Left ventricle myocardium inferior (tissue), 1 donor: ENCODE measurements around the gene MAML3. TPM values are rescaled to one million over a fixed set of nuclear protein-coding genes. Genes with fewer than 3 reads are reported as not detected.

Experiments used
- DNase-seq: peaks from one replicate; pipeline ENCODE4 v3.0.0-alpha.2; 2020
- H3K27ac ChIP-seq: fragments of 200-600 bp; replicated peaks from 2 replicates; pipeline ENCODE4 v1.8.0; 2021
- H3K27me3 ChIP-seq: fragments of 200-600 bp; 2 replicates; pipeline ENCODE4 v1.8.0; 2021; ENCODE audit warnings: low read depth
- H3K36me3 ChIP-seq: fragments of 200-600 bp; 2 replicates; pipeline ENCODE4 v1.8.0; 2021
- H3K4me1 ChIP-seq: fragments of 200-600 bp; 2 replicates; pipeline ENCODE4 v1.8.0; 2021
- H3K4me3 ChIP-seq: fragments of 200-600 bp; 2 replicates; pipeline ENCODE4 v1.8.0; 2021; ENCODE audit warnings: mild to moderate bottlenecking, moderate library complexity
- H3K9me3 ChIP-seq: fragments of 200-600 bp; replicated peaks from 2 replicates; pipeline ENCODE4 v1.8.0; 2021
- intact Hi-C: fragments of 100-400 bp; cut with micrococcal nuclease; formaldehyde crosslinking; loops from one replicate; pipeline ENCODE4 v1.11.0; 2022
- total RNA-seq: library from RNA; stranded (reverse); fragmentation: NEBNext Ultra II Directional; extraction: Animal tissue kit (Norgen Biotek cat#: 25700); gene quantifications from one replicate; pipeline ENCODE4 v1.2.1, GENCODE V29; 2021
- TF ChIP-seq, protein P1 (sequence below): fragments of 200-600 bp; IDR thresholded peaks from 2 replicates; pipeline ENCODE4 v1.8.0; 2021; ENCODE audit warnings: antibody characterized with exemption, mild to moderate bottlenecking, borderline replicate concordance
- donor health status: DM: no; HTN: yes; CAD: no; lungs with severe emphysema.

Gene MAML3
- total RNA-seq, 1 donor from 2014 or later: 2.6 TPM

DNA sequence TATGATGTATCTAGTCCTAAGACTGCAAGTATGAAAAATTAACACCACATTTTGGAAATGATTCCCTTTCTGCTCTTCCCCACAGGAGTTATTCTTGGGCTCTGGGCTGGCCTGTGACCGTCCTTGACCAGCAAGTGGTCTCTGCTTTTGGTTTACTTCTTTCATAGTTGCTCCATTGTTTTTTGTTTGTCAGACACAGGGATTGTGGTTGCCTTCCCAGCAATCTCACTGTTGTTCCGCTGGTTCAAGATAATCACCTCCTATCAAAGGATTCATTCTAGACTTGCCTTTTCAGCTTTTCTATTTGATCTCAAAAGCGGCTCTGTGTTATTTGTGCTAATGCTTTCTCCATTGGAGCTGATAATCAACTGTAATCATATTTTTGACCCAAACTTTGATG, 269.5 kb downstream of the MAML3 start:
- intact Hi-C loops: no loop called here
- TF ChIP-seq, protein P1, sequence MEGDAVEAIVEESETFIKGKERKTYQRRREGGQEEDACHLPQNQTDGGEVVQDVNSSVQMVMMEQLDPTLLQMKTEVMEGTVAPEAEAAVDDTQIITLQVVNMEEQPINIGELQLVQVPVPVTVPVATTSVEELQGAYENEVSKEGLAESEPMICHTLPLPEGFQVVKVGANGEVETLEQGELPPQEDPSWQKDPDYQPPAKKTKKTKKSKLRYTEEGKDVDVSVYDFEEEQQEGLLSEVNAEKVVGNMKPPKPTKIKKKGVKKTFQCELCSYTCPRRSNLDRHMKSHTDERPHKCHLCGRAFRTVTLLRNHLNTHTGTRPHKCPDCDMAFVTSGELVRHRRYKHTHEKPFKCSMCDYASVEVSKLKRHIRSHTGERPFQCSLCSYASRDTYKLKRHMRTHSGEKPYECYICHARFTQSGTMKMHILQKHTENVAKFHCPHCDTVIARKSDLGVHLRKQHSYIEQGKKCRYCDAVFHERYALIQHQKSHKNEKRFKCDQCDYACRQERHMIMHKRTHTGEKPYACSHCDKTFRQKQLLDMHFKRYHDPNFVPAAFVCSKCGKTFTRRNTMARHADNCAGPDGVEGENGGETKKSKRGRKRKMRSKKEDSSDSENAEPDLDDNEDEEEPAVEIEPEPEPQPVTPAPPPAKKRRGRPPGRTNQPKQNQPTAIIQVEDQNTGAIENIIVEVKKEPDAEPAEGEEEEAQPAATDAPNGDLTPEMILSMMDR: no peak
- Histone ChIP-seq H3K27me3 (no peaks in the 10 kb centered on the region), H3K9me3 (peaks cover 10% of the 10 kb centered on the region), H3K36me3 (no peaks in the 10 kb centered on the region), H3K4me3 (no peak overlapping the region), H3K27ac (no peak overlapping the region), H3K4me1 (peaks cover 10% of the 10 kb centered on the region)
- DNase-seq: no peak

DNA sequence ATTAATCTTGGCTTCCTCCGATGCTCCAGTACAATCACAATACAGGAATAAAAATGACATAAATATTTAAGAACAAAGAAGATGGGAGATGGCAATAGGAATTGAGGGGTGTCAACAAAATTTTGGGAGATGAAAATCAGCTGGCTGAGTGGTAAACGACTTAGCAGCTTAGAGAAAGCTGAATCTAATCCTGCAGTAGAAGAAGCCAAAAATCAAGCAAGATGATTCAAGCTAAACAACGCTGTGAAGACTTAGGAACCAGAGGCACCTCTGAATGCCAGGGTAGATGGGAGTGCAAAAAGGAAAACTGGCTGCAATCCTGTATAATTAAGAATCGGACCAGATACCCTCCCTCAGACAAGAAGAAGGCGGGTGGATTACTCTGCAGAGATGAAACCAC, 273.1 kb downstream of the MAML3 start:
- Histone ChIP-seq H3K4me1 (peaks cover 8% of the 10 kb centered on the region), H3K4me3 (no peak overlapping the region), H3K27ac (no peak overlapping the region), H3K9me3 (peaks cover 10% of the 10 kb centered on the region), H3K36me3 (no peaks in the 10 kb centered on the region), H3K27me3 (no peaks in the 10 kb centered on the region)
- no peak for DNase-seq
- intact Hi-C loops: no loop called here
- TF ChIP-seq, protein P1: no peak

DNA sequence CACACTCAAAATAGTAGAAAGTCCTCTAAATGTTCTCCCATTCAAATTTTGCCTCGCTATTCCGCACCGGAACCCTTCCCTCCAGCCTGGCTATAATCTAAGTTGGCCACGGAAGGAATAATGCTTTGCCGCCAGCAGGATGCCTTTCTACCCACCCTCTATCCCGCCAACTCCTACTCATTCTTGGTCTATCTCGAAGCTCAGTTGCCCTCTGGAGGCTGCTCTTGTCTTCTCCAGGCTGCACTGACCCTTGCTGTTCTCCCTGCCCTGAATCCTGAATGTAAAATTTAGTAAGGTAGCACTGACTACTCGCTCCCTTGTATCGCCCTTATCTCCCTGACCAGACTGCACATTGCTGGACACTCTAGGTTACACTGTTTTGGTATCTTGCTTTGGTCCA, 275.9 kb downstream of the MAML3 start:
- TF ChIP-seq, protein P1: no peak
- Histone ChIP-seq H3K9me3 (peaks cover 10% of the 10 kb centered on the region), H3K4me1 (peaks cover 8% of the 10 kb centered on the region), H3K36me3 (peaks cover 3% of the 10 kb centered on the region), H3K27me3 (no peaks in the 10 kb centered on the region), H3K4me3 (no peak overlapping the region), H3K27ac (no peak overlapping the region)
- DNase-seq: no peak
- intact Hi-C loops: no loop called here

DNA sequence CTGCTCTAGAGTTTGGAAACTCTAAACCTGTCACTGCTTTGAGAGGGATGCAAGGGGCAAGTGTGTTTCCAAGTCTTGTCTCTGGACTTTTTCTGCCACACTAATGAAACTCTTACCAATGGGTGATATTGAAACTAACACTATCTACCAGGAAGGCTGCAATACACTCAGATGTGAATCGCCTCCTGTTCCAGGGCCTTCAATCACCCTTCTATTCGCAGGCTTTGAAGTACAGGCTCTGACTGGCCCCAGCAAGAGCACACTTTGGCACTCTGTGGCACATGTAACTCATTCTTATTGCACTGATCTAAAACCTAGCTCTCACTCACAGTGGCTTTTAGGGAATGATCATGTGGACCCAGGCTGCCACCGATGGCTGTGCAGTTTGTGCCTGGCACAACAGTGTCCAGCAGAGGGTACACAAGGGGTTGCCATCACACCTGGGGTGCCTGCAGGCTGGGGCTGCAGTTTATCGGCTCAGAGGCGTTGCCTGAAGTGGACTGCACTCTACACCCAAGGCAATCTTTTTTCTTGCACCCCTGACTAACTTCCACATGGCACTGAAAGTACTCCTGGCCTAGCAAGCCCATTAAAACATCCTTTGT, 277.5 kb downstream of the MAML3 start:
- TF ChIP-seq, protein P1: peak; percentile 43
- Histone ChIP-seq H3K4me3 (no peak overlapping the region), H3K27ac (no peak overlapping the region), H3K27me3 (no peaks in the 10 kb centered on the region), H3K9me3 (peaks cover 8% of the 10 kb centered on the region), H3K4me1 (peaks cover 8% of the 10 kb centered on the region), H3K36me3 (peaks cover 3% of the 10 kb centered on the region)
- intact Hi-C loops: no loop called here
- DNase-seq: no peak

DNA sequence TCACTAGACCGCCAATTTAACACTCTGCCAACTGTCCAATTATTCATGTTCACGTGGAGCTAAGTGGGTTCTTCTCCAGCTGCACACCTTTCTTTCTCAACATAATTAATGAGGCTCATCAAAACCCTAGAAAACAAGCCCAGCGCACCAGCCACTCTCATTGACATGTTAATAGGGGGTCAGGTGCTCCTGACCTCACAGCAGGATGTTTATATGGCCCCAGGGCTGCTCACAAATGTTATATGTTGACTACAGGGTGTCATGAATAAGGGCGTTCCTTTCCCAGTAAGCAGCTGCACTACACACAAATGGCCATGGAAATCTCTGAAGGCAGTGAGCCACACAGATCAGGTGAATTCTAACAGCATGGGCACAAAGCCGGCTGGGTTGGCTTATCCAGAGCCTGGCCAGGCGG, 278.6 kb downstream of the MAML3 start:
- Histone ChIP-seq H3K27ac (no peak overlapping the region), H3K27me3 (no peaks in the 10 kb centered on the region), H3K4me1 (peaks cover 8% of the 10 kb centered on the region), H3K36me3 (peaks cover 3% of the 10 kb centered on the region), H3K9me3 (peaks cover 8% of the 10 kb centered on the region), H3K4me3 (no peak overlapping the region)
- DNase-seq: no peak
- TF ChIP-seq, protein P1: no peak
- intact Hi-C loops: no loop called here
